ENCODE results near the gene CERS4.

Gene CERS4

GRCh38 chr19:8306235-8307054 lies 97.3 kb downstream of the CERS4 start:
- no peak overlapping the region for H3K27ac ChIP-seq (ENCODE audit: low read depth, low read length, poor library complexity, severe bottlenecking)
- H3K4me3 ChIP-seq (ENCODE audit: low read depth, low read length, poor library complexity, severe bottlenecking): peak overlapping the region; percentile 70
- H3K79me2 ChIP-seq (ENCODE audit: insufficient read depth, low read length): no peaks in the 10 kb centered on the region; the same call in 1 of the 2 replicates
- peaks cover 22% of the 10 kb centered on the region for H3K4me1 ChIP-seq (ENCODE audit: insufficient read depth, low read length, severe bottlenecking)
- H3K36me3 ChIP-seq (ENCODE audit: insufficient read depth, low read length): peaks cover 60% of the 10 kb centered on the region
- TF ChIP-seq EZH2 (IDR thresholded peaks at IDR 0.05; ENCODE audit: borderline replicate concordance, low read length) (no peak), CTCF (IDR thresholded peaks at IDR 0.05; ENCODE audit: low read length) (no peak)
- peak overlapping the region; percentile 91 for H3K4me2 ChIP-seq (ENCODE audit: low read length)
- H3K9ac ChIP-seq (ENCODE audit: low read length): peak overlapping the region; percentile 84; the same call in 1 of the 2 replicates
- no peaks in the 10 kb centered on the region for H3K9me2 ChIP-seq (ENCODE audit: low read depth, low read length)
- no peak overlapping the region for H2AFZ ChIP-seq (ENCODE audit: low read length)
- H4K20me1 ChIP-seq (ENCODE audit: insufficient read depth, low read length): no peaks in the 10 kb centered on the region
- no peaks in the 10 kb centered on the region for H3K27me3 ChIP-seq (ENCODE audit: insufficient read depth, low read length)
- H3K9me3 ChIP-seq (ENCODE audit: low read length): no peaks in the 10 kb centered on the region
- H3F3A ChIP-seq (ENCODE audit: insufficient read depth, low read length): no peaks in the 10 kb centered on the region

GRCh38 chr19:8307400-8307964 lies 98.3 kb downstream of the CERS4 start:
- H3K27ac ChIP-seq (ENCODE audit: low read depth, low read length, poor library complexity, severe bottlenecking): peak overlapping the region; percentile 42
- no peaks in the 10 kb centered on the region for H3F3A ChIP-seq (ENCODE audit: insufficient read depth, low read length)
- H3K79me2 ChIP-seq (ENCODE audit: insufficient read depth, low read length): no peaks in the 10 kb centered on the region; the same call in 1 of the 2 replicates
- H3K36me3 ChIP-seq (ENCODE audit: insufficient read depth, low read length): peaks cover 60% of the 10 kb centered on the region
- TF ChIP-seq EZH2 (IDR thresholded peaks at IDR 0.05; ENCODE audit: borderline replicate concordance, low read length): no peak
- H3K9me3 ChIP-seq (ENCODE audit: low read length): no peaks in the 10 kb centered on the region
- peak overlapping the region; percentile 84 for H3K9ac ChIP-seq (ENCODE audit: low read length)
- no peak overlapping the region for H2AFZ ChIP-seq (ENCODE audit: low read length)
- H3K27me3 ChIP-seq (ENCODE audit: insufficient read depth, low read length): no peaks in the 10 kb centered on the region
- H3K4me2 ChIP-seq (ENCODE audit: low read length): peak overlapping the region; percentile 91
- peaks cover 22% of the 10 kb centered on the region for H3K4me1 ChIP-seq (ENCODE audit: insufficient read depth, low read length, severe bottlenecking)
- no peaks in the 10 kb centered on the region for H3K9me2 ChIP-seq (ENCODE audit: low read depth, low read length)
- H3K4me3 ChIP-seq (ENCODE audit: low read depth, low read length, poor library complexity, severe bottlenecking): peak overlapping the region; percentile 70
- H4K20me1 ChIP-seq (ENCODE audit: insufficient read depth, low read length): no peaks in the 10 kb centered on the region

- H4K20me1 ChIP-seq (ENCODE audit: insufficient read depth, low read length): no peaks in the 10 kb centered on the region
- no peaks in the 10 kb centered on the region for H3F3A ChIP-seq (ENCODE audit: insufficient read depth, low read length)
- no peaks in the 10 kb centered on the region; the same call in 1 of the 2 replicates for H3K79me2 ChIP-seq (ENCODE audit: insufficient read depth, low read length)
- peak within 1 kb of the TSS; percentile 70 for H3K4me3 ChIP-seq (ENCODE audit: low read depth, low read length, poor library complexity, severe bottlenecking)
- H3K27me3 ChIP-seq (ENCODE audit: insufficient read depth, low read length): no peaks in the 10 kb centered on the region
- H3K4me1 ChIP-seq (ENCODE audit: insufficient read depth, low read length, severe bottlenecking): peaks cover 22% of the 10 kb centered on the region
- H3K36me3 ChIP-seq (ENCODE audit: insufficient read depth, low read length): peaks cover 59% of the 10 kb centered on the region
- peak within 1 kb of the TSS; percentile 91 for H3K4me2 ChIP-seq (ENCODE audit: low read length)
- peak within 1 kb of the TSS; percentile 84 for H3K9ac ChIP-seq (ENCODE audit: low read length)
- TF ChIP-seq EZH2 (IDR thresholded peaks at IDR 0.05; ENCODE audit: borderline replicate concordance, low read length) (no peak), CTCF (IDR thresholded peaks at IDR 0.05; ENCODE audit: low read length) (no peak)
- H2AFZ ChIP-seq (ENCODE audit: low read length): no peak within 1 kb of the TSS
- peak within 1 kb of the TSS; percentile 42 for H3K27ac ChIP-seq (ENCODE audit: low read depth, low read length, poor library complexity, severe bottlenecking)
- H3K9me3 ChIP-seq (ENCODE audit: low read length): no peaks in the 10 kb centered on the region
- H3K9me2 ChIP-seq (ENCODE audit: low read depth, low read length): no peaks in the 10 kb centered on the region
Observed at GRCh38 chr19:8307965-8308866, 99.0 kb downstream of the CERS4 start, which contains the start of gene CD320. CD320 (minus strand) TSS chr19:8308358; CDS start chr19:8308290, 68 bp downstream.
